ENCODE data around the gene CPSF6. TPM values are rescaled to one million over a fixed set of nuclear protein-coding genes. Genes with fewer than 3 reads are reported as not detected.

CPSF6 gene
- total RNA-seq, 1 donor from 2014 or later: 90.8 TPM

GRCh38 chr12:69272511-69272910, 33.1 kb downstream of the CPSF6 start:
- no peak overlapping the region for H3K27ac Mint-ChIP-seq (ENCODE audit: unreplicated experiment)
- no peak for TF ChIP-seq CTCF (IDR thresholded peaks at IDR 0.05; ENCODE audit: unreplicated experiment)

GRCh38 chr12:69274861-69275260, 35.5 kb downstream of the CPSF6 start:
- peaks cover 5% of the 10 kb centered on the region for H3K4me1 Mint-ChIP-seq (ENCODE audit: unreplicated experiment)
- no peak for TF ChIP-seq CTCF (IDR thresholded peaks at IDR 0.05; ENCODE audit: unreplicated experiment)
- H3K4me3 Mint-ChIP-seq (ENCODE audit: unreplicated experiment): no peak overlapping the region
- H3K27me3 Mint-ChIP-seq (ENCODE audit: unreplicated experiment): peaks cover 5% of the 10 kb centered on the region
- H3K27ac Mint-ChIP-seq (ENCODE audit: unreplicated experiment): no peak overlapping the region
- no peaks in the 10 kb centered on the region for H3K36me3 Mint-ChIP-seq (ENCODE audit: low read depth, unreplicated experiment)
- DNase-seq (ENCODE audit: low spot score): no peak
- H3K9me3 Mint-ChIP-seq (ENCODE audit: unreplicated experiment): no peaks in the 10 kb centered on the region

More at GRCh38 chr12:69272511-69272910, 33.1 kb downstream of the CPSF6 start:
- Mint-ChIP-seq H3K27me3 (ENCODE audit: unreplicated experiment) (peaks cover 2% of the 10 kb centered on the region), H3K4me3 (ENCODE audit: unreplicated experiment) (no peak overlapping the region), H3K4me1 (ENCODE audit: unreplicated experiment) (peaks cover 5% of the 10 kb centered on the region), H3K36me3 (ENCODE audit: low read depth, unreplicated experiment) (no peaks in the 10 kb centered on the region), H3K9me3 (ENCODE audit: unreplicated experiment) (no peaks in the 10 kb centered on the region)
- DNase-seq (ENCODE audit: low spot score): no peak

GRCh38 chr12:69275471-69275891, 36.1 kb downstream of the CPSF6 start:
- Mint-ChIP-seq H3K27me3 (ENCODE audit: unreplicated experiment) (peaks cover 5% of the 10 kb centered on the region), H3K27ac (ENCODE audit: unreplicated experiment) (no peak overlapping the region), H3K4me3 (ENCODE audit: unreplicated experiment) (no peak overlapping the region), H3K36me3 (ENCODE audit: low read depth, unreplicated experiment) (no peaks in the 10 kb centered on the region), H3K4me1 (ENCODE audit: unreplicated experiment) (peaks cover 5% of the 10 kb centered on the region), H3K9me3 (ENCODE audit: unreplicated experiment) (no peaks in the 10 kb centered on the region)
- no peak for TF ChIP-seq CTCF (IDR thresholded peaks at IDR 0.05; ENCODE audit: unreplicated experiment)
- no peak for DNase-seq (ENCODE audit: low spot score)

GRCh38 chr12:69278814-69279782, 39.7 kb downstream of the CPSF6 start:
- TF ChIP-seq CTCF (IDR thresholded peaks at IDR 0.05; ENCODE audit: unreplicated experiment): no peak
- Mint-ChIP-seq H3K9me3 (ENCODE audit: unreplicated experiment) (no peaks in the 10 kb centered on the region), H3K4me1 (ENCODE audit: unreplicated experiment) (peaks cover 8% of the 10 kb centered on the region), H3K27ac (ENCODE audit: unreplicated experiment) (no peak overlapping the region), H3K27me3 (ENCODE audit: unreplicated experiment) (peaks cover 5% of the 10 kb centered on the region), H3K4me3 (ENCODE audit: unreplicated experiment) (no peak overlapping the region), H3K36me3 (ENCODE audit: low read depth, unreplicated experiment) (no peaks in the 10 kb centered on the region)
- DNase-seq (ENCODE audit: low spot score): no peak

GRCh38 chr12:69284131-69284530, 44.8 kb downstream of the CPSF6 start:
- TF ChIP-seq CTCF (IDR thresholded peaks at IDR 0.05; ENCODE audit: unreplicated experiment): no peak
- no peak overlapping the region for H3K4me3 Mint-ChIP-seq (ENCODE audit: unreplicated experiment)
- H3K9me3 Mint-ChIP-seq (ENCODE audit: unreplicated experiment): no peaks in the 10 kb centered on the region
- no peaks in the 10 kb centered on the region for H3K36me3 Mint-ChIP-seq (ENCODE audit: low read depth, unreplicated experiment)
- peaks cover 3% of the 10 kb centered on the region for H3K4me1 Mint-ChIP-seq (ENCODE audit: unreplicated experiment)
- DNase-seq (ENCODE audit: low spot score): peak; percentile 65
- no peak overlapping the region for H3K27ac Mint-ChIP-seq (ENCODE audit: unreplicated experiment)
- H3K27me3 Mint-ChIP-seq (ENCODE audit: unreplicated experiment): peaks cover 2% of the 10 kb centered on the region
